Measurements from ENCODE around the gene CAMTA1.

The CAMTA1 gene

GRCh38 chr1:7440154-7440553, 654.9 kb downstream of the CAMTA1 start:
- no peak overlapping the region for H3K4me3 ChIP-seq (ENCODE audit: low read length)
- H4K20me1 ChIP-seq (ENCODE audit: insufficient read depth, low read length): no peaks in the 10 kb centered on the region
- TF ChIP-seq EZH2 (optimal IDR thresholded peaks at IDR 0.05; ENCODE audit: low read depth, low read length) (no peak), EZH2phosphoT487 (IDR thresholded peaks at IDR 0.05; ENCODE audit: low read length) (no peak), CTCF (IDR thresholded peaks at IDR 0.05; ENCODE audit: low read length) (no peak)
- H3K4me1 ChIP-seq (ENCODE audit: low read length): no peaks in the 10 kb centered on the region
- no peaks in the 10 kb centered on the region for H3F3A ChIP-seq (ENCODE audit: insufficient read depth, low read length)
- H3K4me2 ChIP-seq (ENCODE audit: low read depth, low read length): no peak overlapping the region
- H3K9me3 ChIP-seq (replicated peaks; ENCODE audit: insufficient read depth, low read length): no peaks in the 10 kb centered on the region
- H3K27ac ChIP-seq (ENCODE audit: low read length): no peak overlapping the region
- no peaks in the 10 kb centered on the region for H3K36me3 ChIP-seq (replicated peaks; ENCODE audit: insufficient read depth, low read length)
- H3K9ac ChIP-seq (ENCODE audit: low read length): no peak overlapping the region
- no peak for DNase-seq
- no peaks in the 10 kb centered on the region for H3K9me2 ChIP-seq (replicated peaks; ENCODE audit: insufficient read depth, low read length)
- no peak overlapping the region for H2AFZ ChIP-seq (ENCODE audit: low read length)
- peaks cover 96% of the 10 kb centered on the region for H3K27me3 ChIP-seq (replicated peaks; ENCODE audit: insufficient read depth, low read length)
- H3K79me2 ChIP-seq (ENCODE audit: low read length): no peaks in the 10 kb centered on the region

- H3K9ac ChIP-seq (ENCODE audit: low read length): no peak overlapping the region
- no peaks in the 10 kb centered on the region for H3K4me1 ChIP-seq (ENCODE audit: low read length)
- H2AFZ ChIP-seq (ENCODE audit: low read length): no peak overlapping the region
- no peak for DNase-seq
- no peaks in the 10 kb centered on the region for H3K36me3 ChIP-seq (replicated peaks; ENCODE audit: insufficient read depth, low read length)
- no peak overlapping the region for H3K4me3 ChIP-seq (ENCODE audit: low read length)
- peaks cover 96% of the 10 kb centered on the region for H3K27me3 ChIP-seq (replicated peaks; ENCODE audit: insufficient read depth, low read length)
- no peaks in the 10 kb centered on the region for H3F3A ChIP-seq (ENCODE audit: insufficient read depth, low read length)
- H3K79me2 ChIP-seq (ENCODE audit: low read length): no peaks in the 10 kb centered on the region
- H3K9me2 ChIP-seq (replicated peaks; ENCODE audit: insufficient read depth, low read length): no peaks in the 10 kb centered on the region
- H3K4me2 ChIP-seq (ENCODE audit: low read depth, low read length): no peak overlapping the region
- no peaks in the 10 kb centered on the region for H4K20me1 ChIP-seq (ENCODE audit: insufficient read depth, low read length)
- no peak overlapping the region for H3K27ac ChIP-seq (ENCODE audit: low read length)
- TF ChIP-seq EZH2phosphoT487 (IDR thresholded peaks at IDR 0.05; ENCODE audit: low read length): no peak
- TF ChIP-seq EZH2 (optimal IDR thresholded peaks at IDR 0.05; ENCODE audit: low read depth, low read length): no peak
- no peak for TF ChIP-seq CTCF (IDR thresholded peaks at IDR 0.05; ENCODE audit: low read length)
- H3K9me3 ChIP-seq (replicated peaks; ENCODE audit: insufficient read depth, low read length): no peaks in the 10 kb centered on the region
Observed at GRCh38 chr1:7441143-7441841, 656.0 kb downstream of the CAMTA1 start.

GRCh38 chr1:7442036-7442435, 656.8 kb downstream of the CAMTA1 start:
- Histone ChIP-seq H3F3A (ENCODE audit: insufficient read depth, low read length) (no peaks in the 10 kb centered on the region), H2AFZ (ENCODE audit: low read length) (no peak overlapping the region), H3K4me2 (ENCODE audit: low read depth, low read length) (no peak overlapping the region), H3K4me1 (ENCODE audit: low read length) (no peaks in the 10 kb centered on the region), H4K20me1 (ENCODE audit: insufficient read depth, low read length) (no peaks in the 10 kb centered on the region), H3K9me2 (replicated peaks; ENCODE audit: insufficient read depth, low read length) (no peaks in the 10 kb centered on the region), H3K27ac (ENCODE audit: low read length) (no peak overlapping the region), H3K36me3 (replicated peaks; ENCODE audit: insufficient read depth, low read length) (no peaks in the 10 kb centered on the region), H3K9me3 (replicated peaks; ENCODE audit: insufficient read depth, low read length) (no peaks in the 10 kb centered on the region), H3K9ac (ENCODE audit: low read length) (no peak overlapping the region), H3K4me3 (ENCODE audit: low read length) (no peak overlapping the region), H3K27me3 (replicated peaks; ENCODE audit: insufficient read depth, low read length) (peaks cover 96% of the 10 kb centered on the region), H3K79me2 (ENCODE audit: low read length) (no peaks in the 10 kb centered on the region)
- TF ChIP-seq EZH2phosphoT487 (IDR thresholded peaks at IDR 0.05; ENCODE audit: low read length) (no peak), EZH2 (optimal IDR thresholded peaks at IDR 0.05; ENCODE audit: low read depth, low read length) (no peak), CTCF (IDR thresholded peaks at IDR 0.05; ENCODE audit: low read length) (no peak)
- DNase-seq: no peak
